Naive thymus-derived CD4-positive, alpha-beta T cell (primary cell): ENCODE results near the gene PTPRN2. TPM values are rescaled to one million over a fixed set of nuclear protein-coding genes. Genes with fewer than 3 reads are reported as not detected.

Source experiments
- ATAC-seq: fragments of 150-1000 bp; cut with Tn5 transposase; 2 replicates; pipeline ENCODE4 v1.10.0; 2021; ENCODE audit warnings: mild to moderate bottlenecking, moderate library complexity
- CTCF ChIA-PET: fragments of 350-600 bp; sonication (Branson Sonifier 250); formaldehyde crosslinking; loops from one replicate; lab custom pipeline; 2021; ENCODE audit warnings: antibody characterized with exemption; lab: Charles Lee
- POLR2A ChIA-PET: fragments of 350-600 bp; sonication (Branson Sonifier 250); formaldehyde crosslinking; loops from one replicate; lab custom pipeline; 2021; ENCODE audit warnings: antibody characterized with exemption, inconsistent platforms; lab: Charles Lee
- DNase-seq, 9 donors: peaks; one replicate each; pipeline versions ENCODE4 v3.0.0 to v3.0.0-alpha.2; 2020 to 2022; ENCODE audit warnings: mixed read lengths in 1 of 9
- H3K27ac ChIP-seq: one replicate; pipeline ENCODE4 v1.7.0; 2013; ENCODE audit warnings: mild to moderate bottlenecking, low read depth, low read length, moderate library complexity
- H3K27me3 ChIP-seq, 2 donors: one replicate each; pipeline ENCODE4 v1.7.0; 2013; ENCODE audit warnings: low read length in 2 of 2, mild to moderate bottlenecking in 2 of 2, moderate library complexity in 2 of 2; ENCODE audit not compliant: control insufficient read depth in 2 of 2, insufficient read depth in 2 of 2
- H3K36me3 ChIP-seq, 3 experiments: 1 replicate in 2 of 3; 2 replicates in 1 of 3; pipeline ENCODE4 v1.7.0; 2013; ENCODE audit warnings: low read length in 3 of 3, mild to moderate bottlenecking in 3 of 3, moderate library complexity in 1 of 3; ENCODE audit not compliant: insufficient read depth in 3 of 3, control insufficient read depth in 2 of 3
- H3K4me1 ChIP-seq, 2 donors: one replicate each; pipeline ENCODE4 v1.7.0; 2013; ENCODE audit warnings: low read length in 2 of 2, mild to moderate bottlenecking in 2 of 2, moderate library complexity in 1 of 2; ENCODE audit not compliant: control insufficient read depth in 2 of 2, insufficient read depth in 2 of 2
- H3K4me3 ChIP-seq: 2 replicates; pipeline ENCODE4 v1.7.0; 2013; ENCODE audit warnings: mild to moderate bottlenecking, low read length
- H3K9me3 ChIP-seq, 3 experiments: 1 replicate in 2 of 3; 2 replicates in 1 of 3; pipeline ENCODE4 v1.7.0; 2013; ENCODE audit warnings: low read length in 3 of 3; ENCODE audit not compliant: control insufficient read depth in 2 of 3
- H3K27ac Mint-ChIP-seq, 9 donors: one replicate each; pipeline ENCODE4 v1.8.0; 2020 to 2022; ENCODE audit warnings: mixed read lengths in 9 of 9, mild to moderate bottlenecking in 8 of 9, moderate library complexity in 5 of 9, inconsistent platforms in 2 of 9
- H3K27me3 Mint-ChIP-seq, 5 donors: one replicate each; pipeline ENCODE4 v1.8.0; 2021 to 2022; ENCODE audit warnings: mixed read lengths in 5 of 5, mild to moderate bottlenecking in 1 of 5
- H3K36me3 Mint-ChIP-seq, 5 donors: one replicate each; pipeline ENCODE4 v1.8.0; 2020 to 2022; ENCODE audit warnings: mixed read lengths in 5 of 5, mild to moderate bottlenecking in 3 of 5, inconsistent platforms in 1 of 5
- H3K4me1 Mint-ChIP-seq, 7 donors: one replicate each; pipeline ENCODE4 v1.8.0; 2020 to 2022; ENCODE audit warnings: mixed read lengths in 7 of 7, mild to moderate bottlenecking in 3 of 7, inconsistent platforms in 1 of 7
- H3K4me3 Mint-ChIP-seq, 10 donors: one replicate each; pipeline ENCODE4 v1.8.0; 2020 to 2022; ENCODE audit warnings: mild to moderate bottlenecking in 10 of 10, mixed read lengths in 10 of 10, moderate library complexity in 6 of 10, inconsistent platforms in 2 of 10
- H3K9me3 Mint-ChIP-seq, 11 donors: one replicate each; pipeline ENCODE4 v1.8.0; 2020 to 2022; ENCODE audit warnings: mixed read lengths in 11 of 11, mild to moderate bottlenecking in 4 of 11, inconsistent platforms in 1 of 11, moderate library complexity in 1 of 11
- intact Hi-C, 2 donors: fragments of 100-400 bp; cut with micrococcal nuclease; formaldehyde crosslinking; loops; one replicate each; pipeline ENCODE4 v1.15.1; 2023
- polyA plus RNA-seq, 2 donors: library from polyadenylated mRNA; unstranded; fragments of 300-500 nt; fragmentation: Illumina TruSeq; gene quantifications; one replicate each; pipeline ENCODE4 v1.2.3, GENCODE V29; 2021
- total RNA-seq, 6 experiments: library from RNA in 5 of 6; stranded (reverse) in 5 of 6; gene quantifications; 1 replicate in 5 of 6; 2 replicates in 1 of 6; pipeline ENCODE4 v1.2.3 and lab custom pipeline; 2021 to 2026

The PTPRN2 gene
- total and polyA plus RNA-seq, 7 experiments from 2014 or later: 0.58 to 2.3 (median 1.4) TPM

DNA sequence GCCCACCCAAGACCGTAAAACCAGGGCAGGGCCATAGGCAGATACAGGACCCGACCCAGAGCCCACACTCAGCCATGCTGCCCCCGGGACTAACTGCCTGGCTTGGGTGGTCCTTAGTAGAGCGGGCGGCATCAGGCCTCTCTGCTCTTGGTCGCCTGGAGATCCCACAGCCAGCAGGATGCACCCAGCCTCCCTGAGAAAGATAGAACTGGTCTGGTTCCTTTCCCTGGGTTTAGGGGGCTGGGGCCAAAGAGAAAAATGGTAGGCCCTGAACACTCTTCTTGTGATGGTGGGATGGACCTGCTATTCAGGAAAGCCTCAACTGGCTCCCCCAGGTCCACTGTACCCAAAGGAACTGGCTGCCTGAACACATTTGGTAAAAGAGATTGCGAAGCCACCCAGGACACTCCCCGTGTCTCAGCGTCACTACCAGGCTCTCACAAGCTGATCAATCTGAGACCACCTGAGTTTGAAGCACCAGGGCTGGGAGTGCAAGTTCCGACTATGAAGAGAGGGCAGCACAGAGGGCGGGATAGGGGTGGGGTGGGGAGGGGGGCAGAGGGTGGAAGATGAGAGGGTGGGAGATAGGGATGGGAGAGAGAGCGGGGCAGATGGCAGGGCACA is 659.3 kb downstream of the PTPRN2 start:
- peaks cover 0 to 3% (median 0%) of the 10 kb centered on the region in 3 experiments for H3K9me3 ChIP-seq
- H3K27me3 Mint-ChIP-seq: peaks cover 0 to 4% (median 0%) of the 10 kb centered on the region in 5 donors
- POLR2A ChIA-PET: no interaction called here
- no peak overlapping the region for H3K4me3 Mint-ChIP-seq
- peaks cover 0 to 8% (median 3%) of the 10 kb centered on the region in 5 donors for H3K36me3 Mint-ChIP-seq
- H3K4me1 Mint-ChIP-seq: peaks cover 4 to 22% (median 13%) of the 10 kb centered on the region in 7 donors
- no peaks in the 10 kb centered on the region for H3K36me3 ChIP-seq
- peak overlapping the region in 1 of 9 donors; percentile 48 for H3K27ac Mint-ChIP-seq
- ATAC-seq (no peak), DNase-seq (no peak)
- no peak overlapping the region for H3K27ac ChIP-seq
- no peak overlapping the region for H3K4me3 ChIP-seq
- intact Hi-C loops: no loop called here
- peaks cover 0 to 12% (median 8%) of the 10 kb centered on the region in 11 donors for H3K9me3 Mint-ChIP-seq
- CTCF ChIA-PET: no interaction called here
- no peaks in the 10 kb centered on the region for H3K27me3 ChIP-seq
- H3K4me1 ChIP-seq: peaks cover 0 to 4% of the 10 kb centered on the region in 2 donors

DNA sequence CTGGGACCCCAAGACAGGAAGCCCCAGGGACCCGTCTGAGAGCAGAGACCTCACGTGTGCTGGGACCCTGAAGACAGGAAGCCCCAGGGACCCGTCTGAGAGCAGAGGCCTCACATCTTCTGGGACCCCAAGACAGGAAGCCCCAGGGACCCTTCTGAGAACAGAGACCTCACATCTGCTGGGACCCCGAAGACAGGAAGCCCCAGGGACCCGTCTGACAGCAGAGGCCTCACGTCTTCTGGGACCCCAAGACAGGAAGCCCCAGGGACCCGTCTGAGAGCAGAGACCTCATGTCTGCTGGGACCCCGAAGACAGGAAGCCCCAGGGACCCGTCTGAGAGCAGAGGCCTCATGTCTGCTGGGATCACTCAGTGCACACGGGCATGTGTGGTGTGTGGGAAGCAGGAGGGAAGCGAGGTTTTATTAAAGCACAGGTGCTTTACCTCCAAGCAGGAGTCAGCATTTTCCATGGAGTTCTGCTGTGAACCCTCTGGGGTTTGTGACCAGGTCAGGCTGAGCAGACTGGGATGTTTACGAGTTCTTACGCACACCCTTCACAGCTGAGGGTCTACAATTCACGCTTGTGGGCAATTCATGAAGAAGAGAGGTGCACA is 660.2 kb downstream of the PTPRN2 start:
- POLR2A ChIA-PET: no interaction called here
- ATAC-seq: no peak
- H3K27ac Mint-ChIP-seq: peak overlapping the region in 4 of 9 donors; percentile 2 to 48 (median 37)

DNA sequence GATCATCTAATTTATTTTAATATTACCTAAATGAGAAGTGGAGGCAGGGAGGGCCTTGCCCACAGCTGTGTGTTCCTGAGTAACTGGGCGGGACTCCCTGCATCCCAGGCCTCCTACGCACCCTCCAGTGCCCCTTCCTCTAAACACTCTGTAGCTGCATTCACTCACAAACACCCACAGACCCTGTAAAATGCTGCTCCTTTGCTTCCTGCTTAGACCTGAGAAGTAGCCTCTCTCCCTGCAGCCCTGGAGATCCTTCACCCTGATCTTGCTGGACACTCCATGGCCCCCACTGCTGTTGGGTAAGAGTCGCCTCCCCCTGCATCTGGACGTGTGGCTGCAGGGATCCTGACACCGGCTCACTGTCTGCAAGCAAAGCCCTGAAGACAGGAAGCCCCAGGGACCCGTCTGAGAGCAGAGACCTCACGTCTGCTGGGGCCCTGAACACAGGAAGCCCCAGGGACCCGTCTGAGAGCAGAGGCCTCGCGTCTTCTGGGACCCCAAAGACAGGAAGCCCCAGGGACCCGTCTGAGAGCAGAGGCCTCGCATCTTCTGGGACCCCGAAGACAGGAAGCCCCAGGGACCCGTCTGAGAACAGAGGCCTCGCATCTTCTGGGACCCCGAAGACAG is 661.0 kb downstream of the PTPRN2 start:
- DNase-seq: peak in 5 of 9 donors; percentile 7 to 29 (median 16)
- peak overlapping the region in 8 of 9 donors; percentile 30 to 89 (median 57) for H3K27ac Mint-ChIP-seq

More for the DNA sequence above, 660.2 kb downstream of the PTPRN2 start:
- peaks cover 0 to 4% (median 0%) of the 10 kb centered on the region in 5 donors for H3K27me3 Mint-ChIP-seq
- no peak overlapping the region for H3K27ac ChIP-seq
- H3K27me3 ChIP-seq: no peaks in the 10 kb centered on the region
- CTCF ChIA-PET: no interaction called here
- peaks cover 0 to 3% (median under 1%) of the 10 kb centered on the region in 5 donors for H3K36me3 Mint-ChIP-seq
- H3K36me3 ChIP-seq: no peaks in the 10 kb centered on the region
- peaks cover 4 to 18% (median 13%) of the 10 kb centered on the region in 7 donors for H3K4me1 Mint-ChIP-seq
- H3K9me3 ChIP-seq: no peaks in the 10 kb centered on the region
- no peak for DNase-seq
- no peak overlapping the region for H3K4me3 ChIP-seq
- H3K4me3 Mint-ChIP-seq: no peak overlapping the region
- intact Hi-C loops: no loop called here
- peaks cover 0 to 4% of the 10 kb centered on the region in 2 donors for H3K4me1 ChIP-seq
- peaks cover 0 to 7% (median 3%) of the 10 kb centered on the region in 11 donors for H3K9me3 Mint-ChIP-seq

DNA sequence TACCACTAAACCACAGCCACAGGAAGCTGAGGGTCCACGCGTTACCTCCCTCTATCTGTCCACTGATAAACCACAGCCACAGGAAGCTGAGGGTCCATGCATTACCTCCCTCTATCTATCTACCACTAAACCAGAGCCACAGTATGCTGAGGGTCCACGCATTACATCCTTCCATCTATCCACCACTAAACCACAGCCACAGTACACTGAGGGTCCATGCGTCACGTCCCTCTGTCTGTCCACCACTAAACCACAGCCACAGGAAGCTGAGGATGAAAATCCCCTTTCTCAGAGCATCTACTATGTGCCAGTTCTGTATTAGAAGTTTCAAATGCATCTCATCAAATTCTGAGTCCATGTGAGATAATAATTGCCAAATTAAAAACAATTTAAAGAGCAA is 661.5 kb downstream of the PTPRN2 start:
- Histone ChIP-seq H3K27ac (no peak overlapping the region), H3K36me3 (no peaks in the 10 kb centered on the region), H3K4me3 (no peak overlapping the region), H3K4me1 (peaks cover 0 to 4% of the 10 kb centered on the region in 2 donors), H3K9me3 (no peaks in the 10 kb centered on the region), H3K27me3 (no peaks in the 10 kb centered on the region)
- DNase-seq: peak in 1 of 9 donors; percentile 6
- Mint-ChIP-seq H3K4me3 (peak overlapping the region in 5 of 10 donors; percentile 1 to 65 (median 26)), H3K27me3 (peaks cover 0 to 4% (median 0%) of the 10 kb centered on the region in 5 donors), H3K9me3 (peaks cover 0 to 3% (median 0%) of the 10 kb centered on the region in 11 donors), H3K4me1 (peaks cover 4 to 18% (median 12%) of the 10 kb centered on the region in 7 donors), H3K36me3 (no peaks in the 10 kb centered on the region), H3K27ac (peak overlapping the region in 6 of 9 donors; percentile 4 to 77 (median 24))
- ChIA-PET CTCF (no interaction called here), POLR2A (no interaction called here)
- peak; percentile 27 for ATAC-seq
- intact Hi-C loops: no loop called here

More for the DNA sequence above, 661.0 kb downstream of the PTPRN2 start:
- H3K27ac ChIP-seq: no peak overlapping the region
- ChIA-PET POLR2A (no interaction called here), CTCF (no interaction called here)
- H3K4me1 Mint-ChIP-seq: peaks cover 4 to 18% (median 12%) of the 10 kb centered on the region in 7 donors
- no peaks in the 10 kb centered on the region for H3K27me3 ChIP-seq
- H3K27me3 Mint-ChIP-seq: peaks cover 0 to 4% (median 0%) of the 10 kb centered on the region in 5 donors
- H3K4me3 ChIP-seq: no peak overlapping the region
- peak overlapping the region in 6 of 10 donors; percentile 1 to 65 (median 32) for H3K4me3 Mint-ChIP-seq
- intact Hi-C loops: no loop called here
- ATAC-seq: no peak
- H3K36me3 Mint-ChIP-seq: no peaks in the 10 kb centered on the region
- peaks cover 0 to 4% of the 10 kb centered on the region in 2 donors for H3K4me1 ChIP-seq
- no peaks in the 10 kb centered on the region for H3K36me3 ChIP-seq
- peaks cover 0 to 3% (median 0%) of the 10 kb centered on the region in 11 donors for H3K9me3 Mint-ChIP-seq
- H3K9me3 ChIP-seq: no peaks in the 10 kb centered on the region

DNA sequence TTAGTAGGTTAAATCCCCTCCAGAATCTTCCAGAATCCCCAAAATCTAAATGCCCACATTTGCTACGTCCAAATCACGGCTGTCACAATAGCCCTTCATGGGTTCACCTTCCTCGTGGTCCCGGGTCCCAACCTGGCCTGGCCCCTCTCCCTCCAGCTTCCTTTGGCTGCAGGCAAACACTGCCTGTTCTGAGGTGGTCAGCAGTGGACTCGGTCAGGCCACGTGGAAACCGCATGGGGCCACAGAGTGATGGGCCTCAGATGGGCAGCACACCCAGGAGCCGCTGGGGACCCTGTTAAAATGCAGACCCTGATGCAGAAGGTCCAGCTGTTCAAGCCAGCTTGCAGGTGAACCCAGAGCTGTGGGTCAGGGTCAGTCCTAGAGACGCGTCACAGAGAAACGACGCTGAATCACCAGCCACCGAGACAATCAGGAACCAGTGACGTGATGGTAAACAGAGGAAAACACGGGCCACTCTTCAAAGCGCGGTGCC is 662.2 kb downstream of the PTPRN2 start:
- Mint-ChIP-seq H3K4me3 (no peak overlapping the region), H3K9me3 (peaks cover 0 to 3% (median 0%) of the 10 kb centered on the region in 11 donors), H3K4me1 (peaks cover 4 to 18% (median 12%) of the 10 kb centered on the region in 7 donors), H3K27ac (peak overlapping the region in 1 of 9 donors; percentile 48), H3K36me3 (no peaks in the 10 kb centered on the region), H3K27me3 (peaks cover 0 to 4% (median 0%) of the 10 kb centered on the region in 5 donors)
- Histone ChIP-seq H3K27ac (no peak overlapping the region), H3K36me3 (no peaks in the 10 kb centered on the region), H3K27me3 (no peaks in the 10 kb centered on the region), H3K4me3 (no peak overlapping the region), H3K9me3 (no peaks in the 10 kb centered on the region), H3K4me1 (peaks cover 0 to 4% of the 10 kb centered on the region in 2 donors)
- intact Hi-C loops: no loop called here
- CTCF ChIA-PET: no interaction called here
- DNase-seq (no peak), ATAC-seq (no peak)
- POLR2A ChIA-PET: no interaction called here

DNA sequence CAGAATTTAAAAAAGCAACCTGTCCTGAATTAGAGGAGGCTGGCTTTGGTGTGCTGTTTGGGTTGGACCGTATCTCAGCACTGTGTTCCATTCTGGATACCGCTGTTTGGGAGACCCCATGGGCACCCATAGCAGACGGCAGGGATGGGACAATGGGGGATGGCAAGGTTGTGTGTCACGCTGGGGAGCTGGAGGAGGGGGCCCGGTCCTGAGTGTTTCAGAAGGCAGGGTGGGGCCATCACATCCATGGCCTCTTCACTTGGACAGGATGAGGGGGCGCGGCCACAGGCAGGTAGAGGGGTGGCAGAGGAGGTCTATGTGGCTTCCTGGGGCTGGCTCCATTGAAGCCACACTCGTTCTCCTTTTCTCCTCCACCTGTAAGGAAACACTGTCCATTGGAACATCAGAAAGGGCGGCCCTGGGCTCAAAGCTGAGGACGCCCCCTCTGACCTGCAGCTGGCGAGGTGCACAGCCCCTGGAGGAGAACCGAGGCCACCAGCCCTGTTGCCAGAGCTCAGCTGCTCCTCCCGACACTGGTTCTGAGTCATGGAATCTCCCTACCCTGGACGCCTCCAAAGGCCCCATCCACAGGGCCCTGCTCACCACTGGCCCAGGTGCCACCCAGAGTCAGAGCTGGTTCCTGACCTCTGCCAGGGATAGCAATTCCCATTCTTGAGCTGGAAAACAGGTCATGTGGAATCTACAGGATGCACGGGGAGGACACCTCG is 663.6 kb downstream of the PTPRN2 start:
- ATAC-seq: no peak
- Histone ChIP-seq H3K27ac (no peak overlapping the region), H3K36me3 (no peaks in the 10 kb centered on the region), H3K4me1 (peaks cover 0 to 4% of the 10 kb centered on the region in 2 donors), H3K9me3 (no peaks in the 10 kb centered on the region), H3K4me3 (no peak overlapping the region), H3K27me3 (no peaks in the 10 kb centered on the region)
- ChIA-PET POLR2A (no interaction called here), CTCF (no interaction called here)
- Mint-ChIP-seq H3K27me3 (no peaks in the 10 kb centered on the region), H3K9me3 (no peaks in the 10 kb centered on the region), H3K4me1 (peaks cover 4 to 18% (median 12%) of the 10 kb centered on the region in 7 donors), H3K27ac (no peak overlapping the region), H3K4me3 (no peak overlapping the region), H3K36me3 (no peaks in the 10 kb centered on the region)
- intact Hi-C loops: no loop called here
- DNase-seq: no peak
